Panc1 (cell line): ENCODE measurements around the gene KLHDC3.

ENCODE experiments used
- SIN3A ChIP-seq: IDR thresholded peaks from 2 replicates; pipeline ENCODE4 v1.6.1; 2012; ENCODE audit warnings: low read depth, mild to moderate bottlenecking, low read length, moderate library complexity, borderline replicate concordance; ENCODE audit not compliant: insufficient read depth
- TF ChIP-seq, protein P1 (sequence below): fragments of 450-650 bp; IDR thresholded peaks from 2 replicates; pipeline ENCODE4 v1.5.1; 2017; ENCODE audit warnings: mild to moderate bottlenecking

DNA sequence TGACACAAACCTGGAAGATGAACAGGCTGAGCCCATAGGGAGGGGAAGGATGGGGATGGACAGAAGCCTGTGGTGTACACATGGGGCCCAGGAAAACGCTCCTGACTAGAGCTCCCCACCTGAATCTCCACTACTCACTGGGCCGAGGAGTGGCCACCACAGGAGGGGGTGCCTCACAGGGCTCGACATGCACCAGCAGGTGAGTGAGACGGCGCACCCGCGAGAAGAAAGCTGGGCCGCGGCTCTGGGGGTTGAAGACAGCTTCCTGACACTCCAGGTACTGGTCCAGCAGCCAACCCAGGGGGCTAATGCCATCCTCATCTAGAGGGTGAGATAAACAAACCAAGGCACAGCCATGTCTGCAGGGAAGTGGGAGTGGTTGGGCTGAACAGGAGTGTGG is 29.3 kb downstream of the KLHDC3 start:
- TF ChIP-seq, protein P1, sequence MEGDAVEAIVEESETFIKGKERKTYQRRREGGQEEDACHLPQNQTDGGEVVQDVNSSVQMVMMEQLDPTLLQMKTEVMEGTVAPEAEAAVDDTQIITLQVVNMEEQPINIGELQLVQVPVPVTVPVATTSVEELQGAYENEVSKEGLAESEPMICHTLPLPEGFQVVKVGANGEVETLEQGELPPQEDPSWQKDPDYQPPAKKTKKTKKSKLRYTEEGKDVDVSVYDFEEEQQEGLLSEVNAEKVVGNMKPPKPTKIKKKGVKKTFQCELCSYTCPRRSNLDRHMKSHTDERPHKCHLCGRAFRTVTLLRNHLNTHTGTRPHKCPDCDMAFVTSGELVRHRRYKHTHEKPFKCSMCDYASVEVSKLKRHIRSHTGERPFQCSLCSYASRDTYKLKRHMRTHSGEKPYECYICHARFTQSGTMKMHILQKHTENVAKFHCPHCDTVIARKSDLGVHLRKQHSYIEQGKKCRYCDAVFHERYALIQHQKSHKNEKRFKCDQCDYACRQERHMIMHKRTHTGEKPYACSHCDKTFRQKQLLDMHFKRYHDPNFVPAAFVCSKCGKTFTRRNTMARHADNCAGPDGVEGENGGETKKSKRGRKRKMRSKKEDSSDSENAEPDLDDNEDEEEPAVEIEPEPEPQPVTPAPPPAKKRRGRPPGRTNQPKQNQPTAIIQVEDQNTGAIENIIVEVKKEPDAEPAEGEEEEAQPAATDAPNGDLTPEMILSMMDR: no peak
- TF ChIP-seq SIN3A: no peak
